WTC11 (cell line): ENCODE results near the gene TTC33. TPM values are rescaled to one million over a fixed set of nuclear protein-coding genes. Genes with fewer than 3 reads are reported as not detected.

Experiments used
- ATAC-seq: fragments of 200-7000 bp; cut with Tn5 transposase; 2 replicates; pipeline ENCODE4 v1.10.0; 2021; ENCODE audit warnings: mild to moderate bottlenecking, moderate library complexity
- CTCF ChIA-PET: fragments of 300-600 bp; sonication (Branson Sonifier 250); formaldehyde crosslinking; loops from one replicate; lab custom pipeline; 2021; ENCODE audit warnings: antibody characterized with exemption; lab: Charles Lee
- POLR2A ChIA-PET: fragments of 350-600 bp; sonication (Branson Sonifier 250); formaldehyde crosslinking; loops from one replicate; lab custom pipeline; 2021; ENCODE audit warnings: antibody characterized with exemption; lab: Charles Lee
- DNase-seq: peaks from one replicate; pipeline ENCODE4 v3.0.0; 2021; ENCODE audit warnings: low spot score
- H3K27ac Mint-ChIP-seq: 2 replicates; pipeline ENCODE4 v1.8.0; 2021; ENCODE audit warnings: mixed read lengths
- H3K27me3 Mint-ChIP-seq: 2 replicates; pipeline ENCODE4 v1.8.0; 2021; ENCODE audit warnings: low read depth, mild to moderate bottlenecking, moderate library complexity, mixed read lengths
- H3K36me3 Mint-ChIP-seq: 2 replicates; pipeline ENCODE4 v1.8.0; 2021; ENCODE audit warnings: mixed read lengths
- H3K4me1 Mint-ChIP-seq: 2 replicates; pipeline ENCODE4 v1.8.0; 2022; ENCODE audit warnings: mixed read lengths
- H3K4me3 Mint-ChIP-seq: 2 replicates; pipeline ENCODE4 v1.8.0; 2021; ENCODE audit warnings: mild to moderate bottlenecking, moderate library complexity, mixed read lengths
- H3K9me3 Mint-ChIP-seq: 2 replicates; pipeline ENCODE4 v1.8.0; 2021; ENCODE audit warnings: mixed read lengths
- ESRRA ChIP-seq: sonication (generic); formaldehyde crosslinking; IDR thresholded peaks from 2 replicates; pipeline ENCODE4 v1.8.1; 2022; ENCODE audit warnings: mild to moderate bottlenecking, missing genetic modification reagents, borderline replicate concordance
- ETV6 ChIP-seq: sonication (generic); formaldehyde crosslinking; IDR thresholded peaks from 2 replicates; pipeline ENCODE4 v1.8.1; 2022; ENCODE audit warnings: mild to moderate bottlenecking, missing genetic modification reagents
- IRF2 ChIP-seq: sonication (generic); formaldehyde crosslinking; IDR thresholded peaks from 2 replicates; pipeline ENCODE4 v1.8.0; 2022; ENCODE audit warnings: low read depth, missing genetic modification reagents, borderline replicate concordance
- MXD4 ChIP-seq: fragments of 250-450 bp; sonication (Bioruptor Pico); IDR thresholded peaks from 2 replicates; pipeline ENCODE4 v1.8.0; 2021; ENCODE audit warnings: mild to moderate bottlenecking, moderate library complexity, borderline replicate concordance
- MYBL2 ChIP-seq: sonication (generic); formaldehyde crosslinking; IDR thresholded peaks from 2 replicates; pipeline ENCODE4 v1.8.1; 2023; ENCODE audit warnings: mild to moderate bottlenecking, moderate library complexity, missing genetic modification reagents
- OVOL2 ChIP-seq: fragments of 250-450 bp; sonication (Bioruptor Pico); IDR thresholded peaks from 2 replicates; pipeline ENCODE4 v1.9.0; 2021; ENCODE audit warnings: mild to moderate bottlenecking, borderline replicate concordance
- TEAD4 ChIP-seq: sonication (generic); formaldehyde crosslinking; IDR thresholded peaks from 2 replicates; pipeline ENCODE4 v1.8.0; 2022; ENCODE audit warnings: mild to moderate bottlenecking, missing genetic modification reagents
- ZNF232 ChIP-seq: sonication (generic); formaldehyde crosslinking; IDR thresholded peaks from 2 replicates; pipeline ENCODE4 v1.8.0; 2022; ENCODE audit warnings: mild to moderate bottlenecking, missing genetic modification reagents
- ZNF317 ChIP-seq: sonication (generic); formaldehyde crosslinking; IDR thresholded peaks from 2 replicates; pipeline ENCODE4 v1.8.1; 2023; ENCODE audit warnings: low read depth, mild to moderate bottlenecking, moderate library complexity, missing genetic modification reagents, borderline replicate concordance
- total RNA-seq: library from RNA; stranded (reverse); gene quantifications from 3 replicates; pipeline ENCODE4 v1.2.3, GENCODE V29; 2021
- TF ChIP-seq, protein P1 (sequence below): fragments of 200-600 bp; IDR thresholded peaks from 2 replicates; pipeline ENCODE4 v1.8.0; 2022; ENCODE audit warnings: antibody characterized with exemption
- TF ChIP-seq, protein P2 (sequence below): sonication (generic); formaldehyde crosslinking; IDR thresholded peaks from 2 replicates; pipeline ENCODE4 v1.8.1; 2022; ENCODE audit warnings: low read depth, missing genetic modification reagents, borderline replicate concordance
- TF ChIP-seq, protein P3 (sequence below): sonication (generic); formaldehyde crosslinking; IDR thresholded peaks from 2 replicates; pipeline ENCODE4 v1.8.1; 2022; ENCODE audit warnings: missing genetic modification reagents, borderline replicate concordance
- TF ChIP-seq, protein P4 (sequence below): fragments of 250-450 bp; sonication (Bioruptor Pico); IDR thresholded peaks from 2 replicates; pipeline ENCODE4 v1.9.0; 2021; ENCODE audit warnings: moderate library complexity, mild to moderate bottlenecking, inconsistent platforms, borderline replicate concordance
- TF ChIP-seq, protein P5 (sequence below): fragments of 250-450 bp; sonication (Bioruptor Pico); IDR thresholded peaks from 2 replicates; pipeline ENCODE4 v2.1.2; 2022; ENCODE audit warnings: mild to moderate bottlenecking, moderate library complexity

TTC33 gene
- total RNA-seq, 1 experiment from 2014 or later = 9.2 TPM

DNA sequence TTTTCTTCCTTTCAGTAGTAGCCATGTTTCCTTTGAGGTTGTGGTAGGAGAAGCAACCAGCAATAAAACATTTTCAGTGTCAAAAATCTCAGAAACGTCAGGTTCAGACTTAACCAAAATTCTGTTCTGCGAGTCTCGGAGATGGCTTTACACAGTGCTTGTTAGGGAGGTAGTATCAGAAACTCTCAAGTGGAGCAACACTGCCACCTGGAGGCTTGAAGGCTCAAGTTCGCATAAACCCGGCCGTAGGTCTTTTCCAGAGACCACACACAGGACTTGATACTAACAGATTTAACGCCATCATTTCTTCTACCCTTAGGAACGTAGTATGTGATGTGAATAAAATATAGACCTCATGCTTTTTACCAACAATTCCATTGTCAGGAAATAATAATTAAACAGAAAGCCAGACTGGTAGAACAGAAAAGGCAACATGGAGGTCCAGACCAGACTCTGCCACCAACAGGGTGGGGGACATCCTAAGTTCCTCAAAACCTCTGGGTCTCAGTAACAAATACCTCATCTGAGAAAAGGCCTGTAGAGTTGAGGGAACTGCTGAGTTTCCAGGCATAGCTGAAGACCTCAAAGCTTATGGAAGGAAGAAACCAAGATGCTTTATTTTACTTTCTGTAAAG is 67.5 kb downstream of the TTC33 start:
- ChIA-PET CTCF (no interaction called here), POLR2A (no interaction called here)
- Mint-ChIP-seq H3K36me3 (no peaks in the 10 kb centered on the region), H3K4me1 (no peaks in the 10 kb centered on the region), H3K9me3 (no peaks in the 10 kb centered on the region), H3K27me3 (peaks cover 18% of the 10 kb centered on the region), H3K4me3 (no peak overlapping the region), H3K27ac (no peak overlapping the region)
- peak; percentile 98 for ATAC-seq
- no peak for TF ChIP-seq ESRRA (CRISPR knock-in tag)
- TF ChIP-seq, protein P1, sequence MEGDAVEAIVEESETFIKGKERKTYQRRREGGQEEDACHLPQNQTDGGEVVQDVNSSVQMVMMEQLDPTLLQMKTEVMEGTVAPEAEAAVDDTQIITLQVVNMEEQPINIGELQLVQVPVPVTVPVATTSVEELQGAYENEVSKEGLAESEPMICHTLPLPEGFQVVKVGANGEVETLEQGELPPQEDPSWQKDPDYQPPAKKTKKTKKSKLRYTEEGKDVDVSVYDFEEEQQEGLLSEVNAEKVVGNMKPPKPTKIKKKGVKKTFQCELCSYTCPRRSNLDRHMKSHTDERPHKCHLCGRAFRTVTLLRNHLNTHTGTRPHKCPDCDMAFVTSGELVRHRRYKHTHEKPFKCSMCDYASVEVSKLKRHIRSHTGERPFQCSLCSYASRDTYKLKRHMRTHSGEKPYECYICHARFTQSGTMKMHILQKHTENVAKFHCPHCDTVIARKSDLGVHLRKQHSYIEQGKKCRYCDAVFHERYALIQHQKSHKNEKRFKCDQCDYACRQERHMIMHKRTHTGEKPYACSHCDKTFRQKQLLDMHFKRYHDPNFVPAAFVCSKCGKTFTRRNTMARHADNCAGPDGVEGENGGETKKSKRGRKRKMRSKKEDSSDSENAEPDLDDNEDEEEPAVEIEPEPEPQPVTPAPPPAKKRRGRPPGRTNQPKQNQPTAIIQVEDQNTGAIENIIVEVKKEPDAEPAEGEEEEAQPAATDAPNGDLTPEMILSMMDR = peak; percentile 72
- no peak for TF ChIP-seq MXD4 (CRISPR knock-in tag)
- TF ChIP-seq MYBL2 (CRISPR knock-in tag) = no peak
- TF ChIP-seq IRF2 (CRISPR knock-in tag) = no peak
- TF ChIP-seq, all 79 proteins: peak for 1
- peak; percentile 84 for DNase-seq

DNA sequence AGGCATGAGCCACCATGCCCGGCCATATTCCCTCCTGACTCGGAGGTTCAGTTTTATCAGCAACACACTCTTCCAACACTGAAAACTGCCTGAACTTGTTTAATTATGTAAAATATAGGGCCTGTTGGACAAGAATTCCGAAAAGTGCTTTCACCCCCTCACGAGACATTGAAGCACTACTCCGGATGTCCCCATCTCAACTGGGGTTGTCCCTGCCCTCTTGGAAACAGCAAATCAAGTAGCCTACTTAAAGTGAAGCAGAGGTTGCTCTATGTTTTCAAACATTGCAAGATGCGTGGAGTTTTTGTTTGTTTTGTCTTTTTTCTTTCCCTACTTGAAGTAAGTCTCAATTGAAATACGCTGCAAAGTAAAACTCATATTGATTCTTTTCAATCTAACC is 68.4 kb downstream of the TTC33 start:
- TF ChIP-seq ZNF232 (CRISPR knock-in tag) = no peak
- TF ChIP-seq OVOL2 (CRISPR knock-in tag) = no peak
- TF ChIP-seq, protein P2, sequence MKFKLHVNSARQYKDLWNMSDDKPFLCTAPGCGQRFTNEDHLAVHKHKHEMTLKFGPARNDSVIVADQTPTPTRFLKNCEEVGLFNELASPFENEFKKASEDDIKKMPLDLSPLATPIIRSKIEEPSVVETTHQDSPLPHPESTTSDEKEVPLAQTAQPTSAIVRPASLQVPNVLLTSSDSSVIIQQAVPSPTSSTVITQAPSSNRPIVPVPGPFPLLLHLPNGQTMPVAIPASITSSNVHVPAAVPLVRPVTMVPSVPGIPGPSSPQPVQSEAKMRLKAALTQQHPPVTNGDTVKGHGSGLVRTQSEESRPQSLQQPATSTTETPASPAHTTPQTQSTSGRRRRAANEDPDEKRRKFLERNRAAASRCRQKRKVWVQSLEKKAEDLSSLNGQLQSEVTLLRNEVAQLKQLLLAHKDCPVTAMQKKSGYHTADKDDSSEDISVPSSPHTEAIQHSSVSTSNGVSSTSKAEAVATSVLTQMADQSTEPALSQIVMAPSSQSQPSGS (CRISPR knock-in tag) = no peak
- TF ChIP-seq TEAD4 (CRISPR knock-in tag) = no peak
- TF ChIP-seq, protein P1 = no peak
- TF ChIP-seq ETV6 (CRISPR knock-in tag) = no peak
- TF ChIP-seq, protein P3, sequence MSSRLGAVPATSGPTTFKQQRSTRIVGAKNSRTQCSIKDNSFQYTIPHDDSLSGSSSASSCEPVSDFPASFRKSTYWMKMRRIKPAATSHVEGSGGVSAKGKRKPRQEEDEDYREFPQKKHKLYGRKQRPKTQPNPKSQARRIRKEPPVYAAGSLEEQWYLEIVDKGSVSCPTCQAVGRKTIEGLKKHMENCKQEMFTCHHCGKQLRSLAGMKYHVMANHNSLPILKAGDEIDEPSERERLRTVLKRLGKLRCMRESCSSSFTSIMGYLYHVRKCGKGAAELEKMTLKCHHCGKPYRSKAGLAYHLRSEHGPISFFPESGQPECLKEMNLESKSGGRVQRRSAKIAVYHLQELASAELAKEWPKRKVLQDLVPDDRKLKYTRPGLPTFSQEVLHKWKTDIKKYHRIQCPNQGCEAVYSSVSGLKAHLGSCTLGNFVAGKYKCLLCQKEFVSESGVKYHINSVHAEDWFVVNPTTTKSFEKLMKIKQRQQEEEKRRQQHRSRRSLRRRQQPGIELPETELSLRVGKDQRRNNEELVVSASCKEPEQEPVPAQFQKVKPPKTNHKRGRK (CRISPR knock-in tag) = no peak
- TF ChIP-seq ZNF317 (CRISPR knock-in tag) = no peak
- TF ChIP-seq, protein P4, sequence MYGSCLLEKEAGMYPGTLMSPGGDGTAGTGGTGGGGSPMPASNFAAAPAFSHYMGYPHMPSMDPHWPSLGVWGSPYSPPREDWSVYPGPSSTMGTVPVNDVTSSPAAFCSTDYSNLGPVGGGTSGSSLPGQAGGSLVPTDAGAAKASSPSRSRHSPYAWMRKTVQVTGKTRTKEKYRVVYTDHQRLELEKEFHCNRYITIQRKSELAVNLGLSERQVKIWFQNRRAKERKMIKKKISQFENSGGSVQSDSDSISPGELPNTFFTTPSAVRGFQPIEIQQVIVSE (CRISPR knock-in tag) = no peak
- TF ChIP-seq, protein P5, sequence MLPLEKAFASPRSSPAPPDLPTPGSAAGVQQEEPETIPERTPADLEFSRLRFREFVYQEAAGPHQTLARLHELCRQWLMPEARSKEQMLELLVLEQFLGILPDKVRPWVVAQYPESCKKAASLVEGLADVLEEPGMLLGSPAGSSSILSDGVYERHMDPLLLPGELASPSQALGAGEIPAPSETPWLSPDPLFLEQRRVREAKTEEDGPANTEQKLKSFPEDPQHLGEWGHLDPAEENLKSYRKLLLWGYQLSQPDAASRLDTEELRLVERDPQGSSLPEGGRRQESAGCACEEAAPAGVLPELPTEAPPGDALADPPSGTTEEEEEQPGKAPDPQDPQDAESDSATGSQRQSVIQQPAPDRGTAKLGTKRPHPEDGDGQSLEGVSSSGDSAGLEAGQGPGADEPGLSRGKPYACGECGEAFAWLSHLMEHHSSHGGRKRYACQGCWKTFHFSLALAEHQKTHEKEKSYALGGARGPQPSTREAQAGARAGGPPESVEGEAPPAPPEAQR (CRISPR knock-in tag) = no peak
- Mint-ChIP-seq H3K27me3 (peaks cover 27% of the 10 kb centered on the region), H3K27ac (no peak overlapping the region), H3K9me3 (no peaks in the 10 kb centered on the region), H3K4me1 (peaks cover under 1% of the 10 kb centered on the region), H3K36me3 (no peaks in the 10 kb centered on the region), H3K4me3 (no peak overlapping the region)
- ATAC-seq (no peak), DNase-seq (no peak)
- ChIA-PET POLR2A (no interaction called here), CTCF (no interaction called here)
